H9 (cell line): ENCODE results near the gene CFAP45. TPM values are rescaled to one million over a fixed set of nuclear protein-coding genes. Genes with fewer than 3 reads are reported as not detected.

Experiments
- DNase-seq: peaks from one replicate; pipeline ENCODE4 v3.0.0-alpha.2; 2017
- H2AFZ ChIP-seq: one replicate; pipeline ENCODE4 v1.6.1; 2013; ENCODE audit warnings: mild to moderate bottlenecking, low read length, control low read depth, moderate library complexity
- H2AK5ac ChIP-seq: 2 replicates; pipeline ENCODE4 v1.6.1; 2013; ENCODE audit warnings: low read length, control low read depth, mixed read lengths; ENCODE audit not compliant: insufficient read length
- H2BK120ac ChIP-seq: one replicate; pipeline ENCODE4 v1.6.1; 2013; ENCODE audit warnings: low read depth, mild to moderate bottlenecking, low read length, control low read depth, inconsistent platforms; ENCODE audit not compliant: poor library complexity, severe bottlenecking
- H2BK12ac ChIP-seq: 2 replicates; pipeline ENCODE4 v1.6.1; 2013; ENCODE audit warnings: low read length, control low read depth, mixed read lengths, low read depth; ENCODE audit not compliant: insufficient read length
- H2BK15ac ChIP-seq: 2 replicates; pipeline ENCODE4 v1.6.1; 2013; ENCODE audit warnings: low read depth, low read length, control low read depth
- H2BK20ac ChIP-seq: one replicate; pipeline ENCODE4 v1.6.1; 2013; ENCODE audit warnings: low read depth, mild to moderate bottlenecking, low read length, control low read depth, inconsistent platforms; ENCODE audit not compliant: poor library complexity, severe bottlenecking
- H2BK5ac ChIP-seq: 2 replicates; pipeline ENCODE4 v1.6.1; 2013; ENCODE audit warnings: low read length, control low read depth, mixed read lengths; ENCODE audit not compliant: insufficient read length
- H3K14ac ChIP-seq: 2 replicates; pipeline ENCODE4 v1.6.1; 2013; ENCODE audit warnings: low read length, control low read depth; ENCODE audit not compliant: insufficient read depth
- H3K18ac ChIP-seq: 2 replicates; pipeline ENCODE4 v1.6.1; 2013; ENCODE audit warnings: low read depth, mild to moderate bottlenecking, mixed read lengths, low read length, control low read depth; ENCODE audit not compliant: insufficient read length
- H3K23ac ChIP-seq: 2 replicates; pipeline ENCODE4 v1.6.1; 2013; ENCODE audit warnings: low read length, control low read depth, mixed read lengths, low read depth; ENCODE audit not compliant: insufficient read length
- H3K23me2 ChIP-seq: 2 replicates; pipeline ENCODE4 v1.6.1; 2013; ENCODE audit warnings: low read depth, mild to moderate bottlenecking, mixed read lengths, low read length, control low read depth; ENCODE audit not compliant: insufficient read length, poor library complexity, severe bottlenecking
- H3K27ac ChIP-seq: 2 replicates; pipeline ENCODE4 v1.5.1; 2013; ENCODE audit warnings: low read length, control low read depth, mixed read lengths, low read depth; ENCODE audit not compliant: insufficient read length
- H3K27me3 ChIP-seq: 2 replicates; pipeline ENCODE4 v1.6.1; 2013; ENCODE audit warnings: low read length, control low read depth, inconsistent platforms; ENCODE audit not compliant: insufficient read depth
- H3K4ac ChIP-seq: 2 replicates; pipeline ENCODE4 v1.6.1; 2013; ENCODE audit warnings: low read depth, mild to moderate bottlenecking, control low read depth, inconsistent platforms, low read length, moderate library complexity
- H3K4me1 ChIP-seq: 2 replicates; pipeline ENCODE4 v1.6.1; 2013; ENCODE audit warnings: low read length, control low read depth, inconsistent platforms; ENCODE audit not compliant: insufficient read depth
- H3K4me2 ChIP-seq: 2 replicates; pipeline ENCODE4 v1.6.1; 2013; ENCODE audit warnings: low read length, control low read depth, mixed read lengths; ENCODE audit not compliant: insufficient read length, insufficient read depth
- H3K56ac ChIP-seq: 2 replicates; pipeline ENCODE4 v1.6.1; 2013; ENCODE audit warnings: low read depth, mild to moderate bottlenecking, mixed read lengths, low read length, control low read depth; ENCODE audit not compliant: insufficient read length
- H3K79me1 ChIP-seq: 2 replicates; pipeline ENCODE4 v1.6.1; 2013; ENCODE audit warnings: low read depth, mild to moderate bottlenecking, moderate library complexity, low read length, control low read depth, inconsistent platforms; ENCODE audit not compliant: insufficient read depth, poor library complexity, severe bottlenecking
- H3K79me2 ChIP-seq: 2 replicates; pipeline ENCODE4 v1.6.1; 2013; ENCODE audit warnings: low read length, control low read depth, inconsistent platforms; ENCODE audit not compliant: insufficient read depth
- H3K9ac ChIP-seq: 2 replicates; pipeline ENCODE4 v1.6.1; 2013; ENCODE audit warnings: low read length, control low read depth, mixed read lengths; ENCODE audit not compliant: insufficient read length; ENCODE audit errors: extremely low read depth
- H3K9me3 ChIP-seq: one replicate; pipeline ENCODE4 v1.6.1; 2013; ENCODE audit warnings: low read depth, low read length, inconsistent platforms; ENCODE audit not compliant: control insufficient read depth
- H3T11ph ChIP-seq: one replicate; pipeline ENCODE4 v1.6.1; 2013; ENCODE audit warnings: mild to moderate bottlenecking, low read length, control low read depth, inconsistent platforms
- H4K20me1 ChIP-seq: one replicate; pipeline ENCODE4 v1.6.1; 2013; ENCODE audit not compliant: control insufficient read depth, insufficient read length, insufficient read depth
- H4K5ac ChIP-seq: 2 replicates; pipeline ENCODE4 v1.6.1; 2013; ENCODE audit warnings: low read depth, mild to moderate bottlenecking, mixed read lengths, low read length, control low read depth; ENCODE audit not compliant: insufficient read length
- H4K8ac ChIP-seq: replicated peaks from 2 replicates; pipeline ENCODE4 v1.6.1; 2013; ENCODE audit warnings: low read length, control low read depth, mixed read lengths, low read depth; ENCODE audit not compliant: insufficient read length
- H4K91ac ChIP-seq: 2 replicates; pipeline ENCODE4 v1.6.1; 2013; ENCODE audit warnings: low read depth, mild to moderate bottlenecking, moderate library complexity, mixed read lengths, low read length, control low read depth; ENCODE audit not compliant: insufficient read length
- H3K27ac Mint-ChIP-seq, 3 experiments: 2 replicates in 2 of 3; 3 replicates in 1 of 3; pipeline ENCODE4 v1.8.0; 2020 to 2021; ENCODE audit warnings: mixed read lengths in 3 of 3, mild to moderate bottlenecking in 1 of 3, moderate library complexity in 1 of 3
- H3K27me3 Mint-ChIP-seq: 2 replicates; pipeline ENCODE4 v1.8.0; 2021; ENCODE audit warnings: low read depth, mild to moderate bottlenecking, moderate library complexity, mixed read lengths
- H3K36me3 Mint-ChIP-seq, 3 experiments: 2 replicates in 2 of 3; 3 replicates in 1 of 3; pipeline ENCODE4 v1.8.0; 2020 to 2021; ENCODE audit warnings: low read depth in 3 of 3, mixed read lengths in 3 of 3; ENCODE audit not compliant: insufficient read depth in 1 of 3
- H3K4me1 Mint-ChIP-seq, 2 experiments: 2 replicates each; pipeline ENCODE4 v1.8.0; 2020; ENCODE audit warnings: mixed read lengths in 2 of 2
- H3K4me3 Mint-ChIP-seq, 2 experiments: 2 replicates in 1 of 2; 3 replicates in 1 of 2; pipeline ENCODE4 v1.8.0; 2020 to 2021; ENCODE audit warnings: mild to moderate bottlenecking in 2 of 2, mixed read lengths in 2 of 2, moderate library complexity in 1 of 2
- H3K9me3 Mint-ChIP-seq, 2 experiments: 2 replicates in 1 of 2; 3 replicates in 1 of 2; pipeline ENCODE4 v1.8.0; 2020; ENCODE audit warnings: mild to moderate bottlenecking in 2 of 2, mixed read lengths in 2 of 2, moderate library complexity in 1 of 2
- CTCF ChIP-seq: fragments of 200-600 bp; sonication (generic); conservative IDR thresholded peaks from 3 replicates; pipeline ENCODE4 v1.8.0; 2021; ENCODE audit warnings: antibody characterized with exemption, mild to moderate bottlenecking
- WGBS: extraction: QIAGEN DNeasy Blood & Tissue Kit; methylation state at CpG from one replicate; pipeline ENCODE4 v1.1.7; 2013; ENCODE audit warnings: missing lambda C conversion rate, low lambda C conversion rate, mixed read lengths; ENCODE audit not compliant: insufficient read length; ENCODE audit errors: extremely low coverage; 5-methylcytosine and 5-hydroxymethylcytosine counted together
- total RNA-seq: library from RNA; stranded (reverse); gene quantifications from 2 replicates; pipeline ENCODE4 v1.2.1, GENCODE V29; 2021

CFAP45 gene
- total RNA-seq, 1 experiment from 2014 or later = 0.85 TPM

DNA sequence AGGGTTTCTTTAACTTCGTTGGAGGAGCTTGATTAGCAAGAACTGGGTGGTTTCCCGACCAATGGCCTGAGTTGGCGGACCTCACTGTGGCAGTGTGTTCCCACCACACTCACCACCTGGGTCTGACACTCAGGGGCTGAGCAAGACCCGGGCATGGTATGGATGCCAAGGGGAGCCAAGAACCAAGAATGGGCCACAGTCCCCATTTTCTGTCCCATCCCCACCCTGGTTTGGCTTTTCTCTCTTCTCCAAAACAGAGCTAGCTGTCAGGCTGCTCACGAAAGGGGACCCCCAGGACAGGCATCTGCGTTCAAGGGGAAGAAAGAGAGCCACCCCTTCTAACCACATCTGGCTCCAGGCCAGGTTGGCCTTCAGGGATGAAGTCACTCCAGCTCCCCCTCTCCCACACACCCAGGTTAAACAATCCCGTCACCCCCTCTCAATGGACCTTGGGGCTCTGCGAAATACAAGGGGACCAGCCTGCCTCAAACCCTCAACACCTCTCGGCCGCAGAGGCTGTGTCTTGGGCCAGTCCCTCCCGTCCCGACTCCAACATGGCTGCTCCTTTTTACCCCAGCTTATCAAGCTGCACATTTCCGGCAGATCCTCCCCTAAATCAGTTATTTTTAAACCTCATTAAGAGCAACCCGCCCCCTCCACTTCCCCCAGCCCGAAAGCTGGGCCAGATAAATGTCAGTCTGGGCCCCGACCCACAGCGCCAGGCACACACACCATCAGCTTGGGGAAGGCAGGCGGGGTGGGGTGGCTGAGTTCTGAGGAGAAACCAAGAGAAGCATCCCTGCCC lies 21.9 kb upstream of the CFAP45 start:
- H3K4me1 Mint-ChIP-seq = peaks cover 36 to 40% of the 10 kb centered on the region in 2 experiments
- Histone ChIP-seq H2BK120ac (no peak overlapping the region), H4K5ac (no peak overlapping the region), H3K4ac (no peak overlapping the region; the same call in 1 of the 2 replicates), H4K8ac (no peak overlapping the region), H2BK20ac (no peak overlapping the region), H2AFZ (no peak overlapping the region), H3K23ac (no peak overlapping the region), H2BK15ac (no peak overlapping the region), H3K56ac (no peak overlapping the region), H3K23me2 (peaks cover 17% of the 10 kb centered on the region), H3K9ac (no peak overlapping the region), H3K18ac (no peak overlapping the region), H4K91ac (peak overlapping the region; percentile 11), H2BK5ac (no peak overlapping the region), H3T11ph (no peak overlapping the region), H2BK12ac (no peak overlapping the region), H3K79me2 (no peaks in the 10 kb centered on the region), H3K14ac (no peak overlapping the region; the same call in 1 of the 2 replicates), H4K20me1 (no peaks in the 10 kb centered on the region), H3K79me1 (no peaks in the 10 kb centered on the region), H3K4me1 (no peaks in the 10 kb centered on the region; the same call in 1 of the 2 replicates), H3K27me3 (no peaks in the 10 kb centered on the region), H3K27ac (no peak overlapping the region), H3K4me2 (no peak overlapping the region), H2AK5ac (no peak overlapping the region), H3K9me3 (no peaks in the 10 kb centered on the region)
- no peaks in the 10 kb centered on the region; a peak in 1 of 5 replicates for H3K9me3 Mint-ChIP-seq
- no peak for TF ChIP-seq CTCF
- peaks cover 12% of the 10 kb centered on the region for H3K27me3 Mint-ChIP-seq
- no peak overlapping the region for H3K4me3 Mint-ChIP-seq
- no peak for DNase-seq
- no peak overlapping the region for H3K27ac Mint-ChIP-seq
- WGBS = no CpG with 5 or more reads among the region's 18 CpGs
- H3K36me3 Mint-ChIP-seq = peaks cover 1 to 38% (median 22%) of the 10 kb centered on the region in 3 experiments; a peak in 6 of 7 replicates
